SK-N-MC (cell line): ENCODE measurements around the gene THADA.

Experiments
- EZH2 ChIP-seq: fragments of 200-600 bp; sonication (generic); IDR thresholded peaks from one replicate; pipeline ENCODE4 v1.6.1; 2017; ENCODE audit warnings: antibody characterized with exemption
- POLR2AphosphoS5 ChIP-seq: IDR thresholded peaks from 2 replicates; pipeline ENCODE4 v1.6.1; 2012; ENCODE audit warnings: mild to moderate bottlenecking, low read depth, low read length, borderline replicate concordance

DNA sequence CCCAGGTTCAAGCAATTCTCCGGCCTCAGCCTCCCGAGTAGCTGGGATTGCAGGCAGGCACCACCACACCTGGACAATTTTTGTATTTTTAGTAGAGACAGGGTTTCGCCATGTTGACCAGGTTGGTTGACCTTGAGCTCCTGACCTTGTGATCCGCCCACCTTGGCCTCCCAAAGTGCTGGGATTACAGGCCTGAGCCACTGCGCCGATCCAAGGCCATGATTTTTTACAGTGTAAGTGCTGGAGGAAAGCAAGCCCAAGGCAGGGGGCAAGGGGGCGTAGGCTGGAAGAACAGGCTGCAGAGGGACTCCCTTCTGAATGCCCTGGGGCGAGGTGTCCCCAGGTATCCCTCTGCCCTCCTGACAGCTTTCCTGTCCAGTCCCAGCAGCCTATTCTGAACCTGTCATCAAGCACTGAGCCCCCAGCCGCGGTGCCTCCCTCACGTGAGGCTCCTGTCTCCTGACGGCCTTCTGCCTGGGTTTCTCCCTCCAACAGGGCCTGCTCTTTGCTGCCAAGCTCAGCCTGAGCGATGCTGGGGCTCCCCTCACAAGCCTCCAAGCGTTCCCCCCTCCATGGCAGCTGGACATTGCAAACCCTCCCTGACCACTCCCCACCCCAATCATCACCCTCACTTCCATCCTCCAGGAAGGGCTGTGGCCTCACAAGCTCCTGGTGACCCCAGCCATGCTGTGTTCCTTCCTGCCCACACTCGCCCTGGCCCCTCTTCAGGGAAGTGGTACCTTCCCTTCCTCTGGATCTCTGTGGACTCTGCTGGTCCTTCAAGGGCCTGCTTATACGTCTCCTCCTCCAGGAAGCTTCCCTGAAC, 407.1 kb downstream of the THADA start:
- TF ChIP-seq EZH2 (no peak), POLR2AphosphoS5 (no peak)
